ENCODE results near the gene AP2B1. TPM values are rescaled to one million over a fixed set of nuclear protein-coding genes. Genes with fewer than 3 reads are reported as not detected.

AP2B1 gene
- total RNA-seq, 2 experiments from 2014 or later: 157 to 161 TPM

DNA sequence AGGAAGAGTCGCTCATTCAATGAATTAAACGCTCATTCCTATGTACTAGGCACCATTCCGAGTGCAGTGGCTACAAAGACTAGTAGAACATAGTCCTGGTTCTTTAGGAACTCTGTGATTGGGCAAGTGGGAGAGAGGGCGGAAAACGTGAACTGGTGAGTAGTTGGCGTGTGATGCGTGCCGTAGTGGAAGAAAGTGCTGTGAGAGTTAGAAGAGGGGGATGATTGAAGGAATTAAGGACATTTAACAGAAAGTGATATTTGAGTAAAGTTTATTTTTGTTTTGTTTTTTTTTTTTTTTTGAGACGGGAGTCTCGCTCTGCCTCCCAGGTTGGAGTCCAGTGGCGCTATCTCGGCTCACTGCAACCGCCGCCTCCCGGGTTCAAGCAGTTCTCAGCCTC lies 18.6 kb upstream of the AP2B1 start:
- H3K36me3 Mint-ChIP-seq (ENCODE audit: low read depth): peaks cover 15% of the 10 kb centered on the region
- POLR2A ChIA-PET: interaction anchor here (0.6 to 3.6 kb wide), 11 partner anchors 9 to 357 kb away, joined by 3 to 23 read pairs (median 3); partner anchors contain the start of genes PEX12, SLFN12L and TAF15
- TF ChIP-seq, protein P1, sequence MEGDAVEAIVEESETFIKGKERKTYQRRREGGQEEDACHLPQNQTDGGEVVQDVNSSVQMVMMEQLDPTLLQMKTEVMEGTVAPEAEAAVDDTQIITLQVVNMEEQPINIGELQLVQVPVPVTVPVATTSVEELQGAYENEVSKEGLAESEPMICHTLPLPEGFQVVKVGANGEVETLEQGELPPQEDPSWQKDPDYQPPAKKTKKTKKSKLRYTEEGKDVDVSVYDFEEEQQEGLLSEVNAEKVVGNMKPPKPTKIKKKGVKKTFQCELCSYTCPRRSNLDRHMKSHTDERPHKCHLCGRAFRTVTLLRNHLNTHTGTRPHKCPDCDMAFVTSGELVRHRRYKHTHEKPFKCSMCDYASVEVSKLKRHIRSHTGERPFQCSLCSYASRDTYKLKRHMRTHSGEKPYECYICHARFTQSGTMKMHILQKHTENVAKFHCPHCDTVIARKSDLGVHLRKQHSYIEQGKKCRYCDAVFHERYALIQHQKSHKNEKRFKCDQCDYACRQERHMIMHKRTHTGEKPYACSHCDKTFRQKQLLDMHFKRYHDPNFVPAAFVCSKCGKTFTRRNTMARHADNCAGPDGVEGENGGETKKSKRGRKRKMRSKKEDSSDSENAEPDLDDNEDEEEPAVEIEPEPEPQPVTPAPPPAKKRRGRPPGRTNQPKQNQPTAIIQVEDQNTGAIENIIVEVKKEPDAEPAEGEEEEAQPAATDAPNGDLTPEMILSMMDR (IDR thresholded peaks at IDR 0.05): no peak

DNA sequence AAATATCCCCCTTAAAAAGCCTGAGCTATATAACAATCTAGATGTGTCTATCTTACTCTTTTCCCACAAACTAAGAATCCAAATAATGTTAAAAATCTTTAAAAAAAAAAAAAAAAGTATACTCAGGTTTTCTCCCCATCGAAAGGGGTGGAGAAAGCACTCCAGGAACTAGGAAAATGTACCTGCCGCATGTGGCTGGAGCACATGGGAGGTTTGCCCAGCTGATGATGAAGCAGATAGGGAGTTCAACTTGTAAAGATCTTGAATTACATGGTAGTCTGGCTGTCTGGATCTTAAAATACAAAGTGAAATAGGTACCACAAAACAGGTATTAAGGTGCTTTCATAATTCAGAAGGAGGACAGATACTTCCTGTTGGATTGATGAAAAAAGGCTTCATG lies 17.7 kb upstream of the AP2B1 start:
- DNase-seq (no peak), ATAC-seq (no peak)
- Mint-ChIP-seq H3K27me3 (no peaks in the 10 kb centered on the region), H3K36me3 (ENCODE audit: low read depth) (peaks cover 15% of the 10 kb centered on the region), H3K4me1 (ENCODE audit: low read depth) (peaks cover 29% of the 10 kb centered on the region), H3K9me3 (no peaks in the 10 kb centered on the region), H3K4me3 (peak overlapping the region; percentile 87), H3K27ac (peak overlapping the region; percentile 61)
- ChIA-PET CTCF (interaction anchor here (0.8 kb wide), 1 partner anchor 21 kb away, joined by 3 read pairs; no protein-coding TSS in a partner anchor), POLR2A (interaction anchor here (0.6 to 3.6 kb wide), 3 partner anchors 9 to 207 kb away, joined by 3 to 23 read pairs (median 3); partner anchors contain the start of gene PEX12)
- intact Hi-C loops (cut with micrococcal nuclease): no loop called here
- TF ChIP-seq, protein P1 (IDR thresholded peaks at IDR 0.05): no peak

More for the DNA sequence above, 18.6 kb upstream of the AP2B1 start:
- no peaks in the 10 kb centered on the region for H3K9me3 Mint-ChIP-seq
- H3K4me3 Mint-ChIP-seq: peak overlapping the region; percentile 87
- intact Hi-C loops (cut with micrococcal nuclease): no loop called here
- no peaks in the 10 kb centered on the region for H3K27me3 Mint-ChIP-seq
- peaks cover 29% of the 10 kb centered on the region for H3K4me1 Mint-ChIP-seq (ENCODE audit: low read depth)
- CTCF ChIA-PET: interaction anchor here (1.5 kb wide), 1 partner anchor 10 kb away, joined by 6 read pairs; the partner anchor contains the start of gene PEX12
- peak overlapping the region; percentile 96 for H3K27ac Mint-ChIP-seq
- ATAC-seq (peak; percentile 32), DNase-seq (peak; percentile 68)

DNA sequence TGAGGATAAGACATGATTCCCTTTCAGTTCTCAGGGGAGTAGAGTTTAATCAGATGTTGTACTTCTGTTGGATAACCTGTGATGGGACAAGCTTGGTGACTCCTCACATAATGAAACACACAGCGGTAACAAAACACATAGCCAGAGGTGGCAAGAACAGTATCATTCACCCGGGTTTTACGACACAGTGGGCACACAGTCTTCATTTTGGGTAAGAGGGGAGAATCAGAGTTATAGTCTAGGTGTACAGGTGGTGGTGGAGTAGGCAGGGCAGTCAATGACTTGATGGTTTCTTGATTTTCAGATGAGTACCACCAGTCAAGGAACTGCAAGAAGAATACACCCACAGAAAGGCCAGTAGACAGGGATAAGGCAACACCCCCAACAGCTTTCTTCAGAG lies 11.4 kb upstream of the AP2B1 start:
- TF ChIP-seq, protein P1 (IDR thresholded peaks at IDR 0.05): no peak
- no peaks in the 10 kb centered on the region for H3K27me3 Mint-ChIP-seq
- POLR2A ChIA-PET: interaction anchor here (0.9 to 1.0 kb wide), 2 partner anchors 11 to 39 kb away, joined by 3 to 4 read pairs; no protein-coding TSS in a partner anchor
- H3K9me3 Mint-ChIP-seq: no peaks in the 10 kb centered on the region
- intact Hi-C loops (cut with micrococcal nuclease): no loop called here
- CTCF ChIA-PET: interaction anchor here (0.8 to 2.1 kb wide), 3 partner anchors 34 to 318 kb away, joined by 3 to 8 read pairs (median 4); no protein-coding TSS in a partner anchor
- no peak overlapping the region for H3K4me3 Mint-ChIP-seq
- peak overlapping the region; percentile 100 for H3K27ac Mint-ChIP-seq
- peaks cover 31% of the 10 kb centered on the region for H3K4me1 Mint-ChIP-seq (ENCODE audit: low read depth)
- H3K36me3 Mint-ChIP-seq (ENCODE audit: low read depth): peaks cover 16% of the 10 kb centered on the region
- ATAC-seq (no peak), DNase-seq (no peak)

DNA sequence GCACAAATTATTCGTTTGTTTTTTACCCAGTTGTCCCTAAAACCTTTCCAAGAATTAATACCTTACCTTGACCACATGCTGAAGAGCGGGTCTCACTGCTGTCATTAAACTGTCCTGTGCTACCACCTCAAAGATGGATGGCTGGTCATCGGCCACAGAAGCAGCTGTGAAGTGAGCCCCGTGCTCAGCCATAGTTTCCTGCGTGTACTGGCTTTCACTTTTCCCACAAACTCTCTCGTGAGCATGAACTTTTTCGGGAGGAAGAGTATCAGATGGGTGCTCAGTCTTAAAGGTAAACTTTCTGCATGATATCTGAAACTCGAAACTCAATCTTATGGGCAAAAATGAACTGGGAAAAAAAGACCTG lies 9.3 kb upstream of the AP2B1 start:
- Mint-ChIP-seq H3K4me3 (peak overlapping the region; percentile 100), H3K4me1 (ENCODE audit: low read depth) (peaks cover 28% of the 10 kb centered on the region), H3K27me3 (no peaks in the 10 kb centered on the region), H3K27ac (peak overlapping the region; percentile 100), H3K36me3 (ENCODE audit: low read depth) (peaks cover 15% of the 10 kb centered on the region), H3K9me3 (no peaks in the 10 kb centered on the region)
- intact Hi-C loops (cut with micrococcal nuclease): no loop called here
- DNase-seq (no peak), ATAC-seq (no peak)
- ChIA-PET CTCF (interaction anchor here (1.0 to 2.8 kb wide), 6 partner anchors 9 to 231 kb away, joined by 3 to 14 read pairs (median 6); partner anchors contain the start of genes AP2B1 and SLFN12L), POLR2A (interaction anchor here (0.6 to 3.0 kb wide), 16 partner anchors 9 to 335 kb away, joined by 3 to 23 read pairs (median 5); partner anchors contain the start of genes AP2B1, SLFN11, SLFN5 and TAF15)
- TF ChIP-seq, protein P1 (IDR thresholded peaks at IDR 0.05): no peak
